ENCODE measurements around the gene ZEB2. TPM values are rescaled to one million over a fixed set of nuclear protein-coding genes. Genes with fewer than 3 reads are reported as not detected.
A peak's percentile ranks its signal among the peaks of the same experiment; 100 is the strongest.

ZEB2 gene
- total and polyA plus RNA-seq, 10 of the 15 experiments (the other 5 are each of a cell fraction or from before 2014, with no cell fraction given), result 0.14 to 3.2 (median 0.84) TPM

DNA sequence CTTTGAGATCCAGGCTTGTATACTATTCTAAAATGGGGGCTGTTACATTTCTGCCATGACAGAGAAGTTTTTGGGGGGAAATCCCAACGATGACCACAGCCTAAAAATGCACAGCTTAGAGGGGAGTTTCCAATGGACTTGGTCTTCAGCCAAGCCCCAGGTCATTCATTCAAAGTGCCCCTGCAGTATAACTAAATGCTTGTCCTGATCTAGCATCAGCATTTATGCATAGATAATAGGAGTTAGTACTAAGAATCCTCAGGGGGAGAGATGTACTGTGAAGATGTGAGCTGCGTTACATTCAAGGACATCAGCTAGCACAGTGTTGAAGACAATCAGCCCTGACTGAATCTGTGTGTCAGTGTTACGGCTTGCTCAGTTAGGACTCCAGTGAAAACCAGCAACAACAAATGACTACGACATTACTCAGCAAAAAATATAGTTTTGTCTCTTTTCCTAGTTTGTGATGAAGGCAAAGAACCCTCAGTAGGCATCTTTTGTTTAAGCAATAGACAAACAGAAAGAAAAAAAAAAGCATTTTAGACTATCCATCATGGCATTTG lies 160.9 kb downstream of the ZEB2 start (continued):
- peak; percentile 82 for TF ChIP-seq ZBED1 (IDR thresholded peaks at IDR 0.05; ENCODE audit: borderline replicate concordance)
- TF ChIP-seq HDGF (IDR thresholded peaks at IDR 0.05), result no peak
- TF ChIP-seq ZNF207 (IDR thresholded peaks at IDR 0.05; ENCODE audit: borderline replicate concordance), result no peak
- peak; percentile 55; the same call in 1 of the 2 replicates for TF ChIP-seq MEF2A (IDR thresholded peaks at IDR 0.05; ENCODE audit: insufficient read depth, low read depth, low read length)
- peak; percentile 89 for TF ChIP-seq YY1 (IDR thresholded peaks at IDR 0.05; ENCODE audit: low read depth, low read length)
- peak; percentile 66 for TF ChIP-seq RELA (IDR thresholded peaks at IDR 0.05; ENCODE audit: borderline replicate concordance, partially characterized antibody)
- no peak for TF ChIP-seq CHD1 (IDR thresholded peaks at IDR 0.05; ENCODE audit: low read depth, low read length)
- TF ChIP-seq ASH2L (IDR thresholded peaks at IDR 0.05; ENCODE audit: borderline replicate concordance, low read depth), result no peak
- no peak for TF ChIP-seq ZNF384 (IDR thresholded peaks at IDR 0.05; ENCODE audit: borderline replicate concordance, low read depth, low read length)
- TF ChIP-seq POLR2AphosphoS5 (IDR thresholded peaks at IDR 0.05; ENCODE audit: low read length), result peak; percentile 82
- TF ChIP-seq SREBF1 (IDR thresholded peaks at IDR 0.05; ENCODE audit: low read length), result no peak
- TF ChIP-seq CBFB (IDR thresholded peaks at IDR 0.05; ENCODE audit: low read depth), result peak; percentile 87
- TF ChIP-seq ZNF24 (IDR thresholded peaks at IDR 0.05), result peak; percentile 78
- no peak for TF ChIP-seq IRF5 (IDR thresholded peaks at IDR 0.05; ENCODE audit: borderline replicate concordance)
- no peak for TF ChIP-seq LARP7 (IDR thresholded peaks at IDR 0.05)
- peak in 1 of 2 experiments; percentile 62; a peak in 1 of 4 replicates for TF ChIP-seq EP300 (IDR thresholded peaks at IDR 0.05; ENCODE audit: borderline replicate concordance in 1 of 2, control insufficient read depth in 1 of 2, low read depth in 2 of 2, low read length in 2 of 2)
- peak; percentile 85 for TF ChIP-seq NFIC (IDR thresholded peaks at IDR 0.05; ENCODE audit: low read depth, low read length)
- TF ChIP-seq BCL11A (IDR thresholded peaks at IDR 0.05; ENCODE audit: low read depth, low read length), result peak; percentile 70; the same call in 1 of the 2 replicates
- TF ChIP-seq IKZF2 (IDR thresholded peaks at IDR 0.05), result no peak
- TF ChIP-seq RUNX3 (IDR thresholded peaks at IDR 0.05; ENCODE audit: low read length), result peak; percentile 94
- TF ChIP-seq RFX5 (IDR thresholded peaks at IDR 0.05; ENCODE audit: low read depth, low read length), result no peak
- TF ChIP-seq, protein P1, sequence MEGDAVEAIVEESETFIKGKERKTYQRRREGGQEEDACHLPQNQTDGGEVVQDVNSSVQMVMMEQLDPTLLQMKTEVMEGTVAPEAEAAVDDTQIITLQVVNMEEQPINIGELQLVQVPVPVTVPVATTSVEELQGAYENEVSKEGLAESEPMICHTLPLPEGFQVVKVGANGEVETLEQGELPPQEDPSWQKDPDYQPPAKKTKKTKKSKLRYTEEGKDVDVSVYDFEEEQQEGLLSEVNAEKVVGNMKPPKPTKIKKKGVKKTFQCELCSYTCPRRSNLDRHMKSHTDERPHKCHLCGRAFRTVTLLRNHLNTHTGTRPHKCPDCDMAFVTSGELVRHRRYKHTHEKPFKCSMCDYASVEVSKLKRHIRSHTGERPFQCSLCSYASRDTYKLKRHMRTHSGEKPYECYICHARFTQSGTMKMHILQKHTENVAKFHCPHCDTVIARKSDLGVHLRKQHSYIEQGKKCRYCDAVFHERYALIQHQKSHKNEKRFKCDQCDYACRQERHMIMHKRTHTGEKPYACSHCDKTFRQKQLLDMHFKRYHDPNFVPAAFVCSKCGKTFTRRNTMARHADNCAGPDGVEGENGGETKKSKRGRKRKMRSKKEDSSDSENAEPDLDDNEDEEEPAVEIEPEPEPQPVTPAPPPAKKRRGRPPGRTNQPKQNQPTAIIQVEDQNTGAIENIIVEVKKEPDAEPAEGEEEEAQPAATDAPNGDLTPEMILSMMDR (IDR thresholded peaks at IDR 0.05 in 2 of 3, conservative IDR thresholded peaks at IDR 0.05 in 1 of 3; ENCODE audit: control insufficient read depth in 2 of 3, extremely low read depth in 1 of 3, insufficient read depth in 1 of 3, low read depth in 3 of 3, low read length in 3 of 3), result no peak
- TF ChIP-seq NFYB (IDR thresholded peaks at IDR 0.05; ENCODE audit: insufficient read depth, low read depth, low read length), result no peak
- TF ChIP-seq, protein P2, sequence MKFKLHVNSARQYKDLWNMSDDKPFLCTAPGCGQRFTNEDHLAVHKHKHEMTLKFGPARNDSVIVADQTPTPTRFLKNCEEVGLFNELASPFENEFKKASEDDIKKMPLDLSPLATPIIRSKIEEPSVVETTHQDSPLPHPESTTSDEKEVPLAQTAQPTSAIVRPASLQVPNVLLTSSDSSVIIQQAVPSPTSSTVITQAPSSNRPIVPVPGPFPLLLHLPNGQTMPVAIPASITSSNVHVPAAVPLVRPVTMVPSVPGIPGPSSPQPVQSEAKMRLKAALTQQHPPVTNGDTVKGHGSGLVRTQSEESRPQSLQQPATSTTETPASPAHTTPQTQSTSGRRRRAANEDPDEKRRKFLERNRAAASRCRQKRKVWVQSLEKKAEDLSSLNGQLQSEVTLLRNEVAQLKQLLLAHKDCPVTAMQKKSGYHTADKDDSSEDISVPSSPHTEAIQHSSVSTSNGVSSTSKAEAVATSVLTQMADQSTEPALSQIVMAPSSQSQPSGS (IDR thresholded peaks at IDR 0.05; ENCODE audit: low read length), result peak; percentile 68
- 0 out of 2 replicates have a peak, but pooled peaks have one; percentile 35 for TF ChIP-seq MXI1 (IDR thresholded peaks at IDR 0.05; ENCODE audit: low read depth, low read length)
- no peak for TF ChIP-seq SUZ12 (IDR thresholded peaks at IDR 0.05; ENCODE audit: unreplicated experiment)

Measured in GM12878 (cell line).